ENCODE results near the gene ENTHD1. TPM values are rescaled to one million over a fixed set of nuclear protein-coding genes. Genes with fewer than 3 reads are reported as not detected.

Gene ENTHD1
- total and polyA plus RNA-seq, 2 donors (not counting 3 experiments of a cell fraction or from before 2014, with no cell fraction given) = not detected

DNA sequence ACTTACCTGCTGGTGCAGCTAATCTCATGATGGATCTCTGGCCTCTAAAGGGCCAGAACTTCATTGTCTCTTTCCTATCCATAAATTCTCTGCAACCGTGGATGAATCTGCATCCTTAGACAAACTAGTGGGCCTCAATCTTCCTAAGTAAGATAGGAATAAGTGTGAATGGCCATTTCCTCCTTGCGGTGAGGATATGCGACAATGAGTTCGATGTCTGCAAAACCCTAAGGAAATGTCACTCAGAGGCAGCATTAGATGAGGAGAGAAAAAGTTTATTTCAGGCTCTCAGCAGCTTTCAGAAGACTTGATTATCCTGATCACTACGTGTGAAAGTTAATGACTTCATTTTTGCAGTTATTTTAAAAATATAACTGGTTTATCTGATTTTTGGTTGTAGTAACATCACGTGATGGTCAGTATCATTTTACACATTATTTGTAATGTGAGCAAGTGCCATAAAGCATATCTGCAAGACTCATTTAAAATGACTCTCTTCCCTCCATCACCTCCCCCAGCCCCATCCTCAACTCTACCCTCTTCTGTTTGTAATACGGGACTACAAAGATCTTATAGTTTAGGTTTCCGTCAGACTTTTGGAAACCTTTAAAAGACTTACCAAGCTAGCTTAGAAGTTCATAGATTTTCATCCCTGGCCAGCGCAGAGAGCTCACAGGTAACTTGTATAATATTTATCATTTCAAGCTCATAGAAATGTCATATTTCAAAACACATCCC is 17.5 kb upstream of the ENTHD1 start:
- TF ChIP-seq, protein P1, sequence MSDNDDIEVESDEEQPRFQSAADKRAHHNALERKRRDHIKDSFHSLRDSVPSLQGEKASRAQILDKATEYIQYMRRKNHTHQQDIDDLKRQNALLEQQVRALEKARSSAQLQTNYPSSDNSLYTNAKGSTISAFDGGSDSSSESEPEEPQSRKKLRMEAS (IDR thresholded peaks at IDR 0.05; ENCODE audit: insufficient read depth, insufficient read length) = no peak
- TF ChIP-seq JUN (IDR thresholded peaks at IDR 0.05; ENCODE audit: borderline replicate concordance, insufficient read depth, insufficient read length, low read depth) (no peak), EZH2 (IDR thresholded peaks at IDR 0.05; ENCODE audit: borderline replicate concordance, low read depth, low read length, severe bottlenecking) (no peak), POLR2A (IDR thresholded peaks at IDR 0.05; ENCODE audit: low read depth, low read length) (no peak), FOS (IDR thresholded peaks at IDR 0.05; ENCODE audit: borderline replicate concordance, insufficient read depth, low read length) (no peak), GATA2 (IDR thresholded peaks at IDR 0.05; ENCODE audit: insufficient read depth, insufficient read length, low read depth, low read length) (no peak)
- Histone ChIP-seq H3K36me3 (ENCODE audit: control insufficient read depth in 2 of 2, extremely low read depth in 1 of 2, insufficient read depth in 2 of 2, low read length in 2 of 2) (no peaks in the 10 kb centered on the region), H3K4me3 (replicated peaks in 1 of 3; ENCODE audit: insufficient read depth in 1 of 3, low read depth in 1 of 3, low read length in 3 of 3) (no peak overlapping the region), H3K79me2 (ENCODE audit: control insufficient read depth, insufficient read depth, low read length) (no peaks in the 10 kb centered on the region), H2AFZ (ENCODE audit: low read depth, low read length) (no peak overlapping the region), H3K9me3 (replicated peaks; ENCODE audit: control insufficient read depth, insufficient read depth, low read length) (no peaks in the 10 kb centered on the region), H3K9ac (replicated peaks; ENCODE audit: extremely low read depth, insufficient read depth, low read length) (no peak overlapping the region), H4K20me1 (replicated peaks; ENCODE audit: control insufficient read depth, extremely low read depth, insufficient read depth, low read length) (no peaks in the 10 kb centered on the region), H3K9me1 (replicated peaks; ENCODE audit: control insufficient read depth, extremely low read depth, insufficient read depth, low read length) (no peaks in the 10 kb centered on the region), H3K27ac (ENCODE audit: insufficient read depth, low read depth, low read length) (no peak overlapping the region), H3K27me3 (ENCODE audit: control insufficient read depth in 2 of 2, insufficient read depth in 2 of 2, low read length in 2 of 2) (peaks cover 7 to 17% of the 10 kb centered on the region in 2 experiments), H3K4me2 (ENCODE audit: insufficient read depth, low read length) (no peak overlapping the region), H3K4me1 (ENCODE audit: control insufficient read depth, extremely low read depth, insufficient read depth, low read length) (no peaks in the 10 kb centered on the region)
- FAIRE-seq (no peak), DNase-seq (ENCODE audit: low read depth, low spot score) (no peak)
- CTCF ChIA-PET = no interaction called here
- intact Hi-C loops (cut with micrococcal nuclease) (no loop called here), dilution Hi-C loops (cut with MboI; ENCODE audit: extremely low pct_ligation_motif_present, low sequenced_read_pairs) (no loop called here)
- no TSS peak for BruUV-seq (replicated peaks)
- POLR2A ChIA-PET = no interaction called here

DNA sequence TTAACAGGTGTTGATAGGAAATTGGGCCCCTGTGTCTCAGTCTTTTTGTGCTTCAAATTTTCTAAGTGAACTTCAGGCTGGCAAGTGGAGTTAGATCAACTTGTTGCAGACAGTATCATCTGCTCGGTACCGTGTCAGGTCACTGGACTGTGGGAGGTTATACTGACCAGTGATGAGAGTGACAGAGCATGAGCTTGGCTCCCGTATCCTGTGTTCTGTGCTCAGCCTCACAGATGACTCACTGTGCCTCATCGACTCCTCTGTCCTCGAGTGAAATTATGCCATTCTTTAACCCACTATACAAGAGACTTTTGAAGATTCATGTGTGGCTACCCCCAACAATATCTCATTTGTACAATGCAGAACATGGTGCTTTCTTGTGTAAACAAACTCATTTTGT is 15.2 kb upstream of the ENTHD1 start:
- Histone ChIP-seq H3K79me2 (ENCODE audit: control insufficient read depth, insufficient read depth, low read length) (no peaks in the 10 kb centered on the region), H2AFZ (ENCODE audit: low read depth, low read length) (no peak overlapping the region), H3K9me1 (replicated peaks; ENCODE audit: control insufficient read depth, extremely low read depth, insufficient read depth, low read length) (no peaks in the 10 kb centered on the region), H3K36me3 (ENCODE audit: control insufficient read depth in 2 of 2, extremely low read depth in 1 of 2, insufficient read depth in 2 of 2, low read length in 2 of 2) (no peaks in the 10 kb centered on the region), H3K4me3 (replicated peaks in 1 of 3; ENCODE audit: insufficient read depth in 1 of 3, low read depth in 1 of 3, low read length in 3 of 3) (no peak overlapping the region), H3K9me3 (replicated peaks; ENCODE audit: control insufficient read depth, insufficient read depth, low read length) (no peaks in the 10 kb centered on the region), H3K9ac (replicated peaks; ENCODE audit: extremely low read depth, insufficient read depth, low read length) (no peak overlapping the region), H3K27me3 (ENCODE audit: control insufficient read depth in 2 of 2, insufficient read depth in 2 of 2, low read length in 2 of 2) (peaks cover 7 to 15% of the 10 kb centered on the region in 2 experiments), H3K4me1 (ENCODE audit: control insufficient read depth, extremely low read depth, insufficient read depth, low read length) (no peaks in the 10 kb centered on the region), H3K4me2 (ENCODE audit: insufficient read depth, low read length) (no peak overlapping the region), H3K27ac (ENCODE audit: insufficient read depth, low read depth, low read length) (no peak overlapping the region), H4K20me1 (replicated peaks; ENCODE audit: control insufficient read depth, extremely low read depth, insufficient read depth, low read length) (no peaks in the 10 kb centered on the region)
- DNase-seq (ENCODE audit: low read depth, low spot score) (no peak), FAIRE-seq (no peak)
- BruUV-seq (replicated peaks) = no TSS peak
- CTCF ChIA-PET = interaction anchor here (1.6 kb wide), 1 partner anchor 12 kb away, joined by 5 read pairs; no protein-coding TSS in a partner anchor
- POLR2A ChIA-PET = no interaction called here
- dilution Hi-C loops (cut with MboI; ENCODE audit: extremely low pct_ligation_motif_present, low sequenced_read_pairs) (no loop called here), intact Hi-C loops (cut with micrococcal nuclease) (no loop called here)
- TF ChIP-seq, protein P1 (IDR thresholded peaks at IDR 0.05; ENCODE audit: insufficient read depth, insufficient read length) = no peak
- no peak for TF ChIP-seq POLR2A (IDR thresholded peaks at IDR 0.05; ENCODE audit: low read depth, low read length)
- no peak for TF ChIP-seq GATA2 (IDR thresholded peaks at IDR 0.05; ENCODE audit: insufficient read depth, insufficient read length, low read depth, low read length)
- no peak for TF ChIP-seq EZH2 (IDR thresholded peaks at IDR 0.05; ENCODE audit: borderline replicate concordance, low read depth, low read length, severe bottlenecking)
- TF ChIP-seq JUN (IDR thresholded peaks at IDR 0.05; ENCODE audit: borderline replicate concordance, insufficient read depth, insufficient read length, low read depth) = no peak
- TF ChIP-seq FOS (IDR thresholded peaks at IDR 0.05; ENCODE audit: borderline replicate concordance, insufficient read depth, low read length) = no peak
- TF ChIP-seq MYC (IDR thresholded peaks at IDR 0.05; ENCODE audit: low read depth, low read length) = no peak
- no peak for TF ChIP-seq POLR2AphosphoS5 (IDR thresholded peaks at IDR 0.05; ENCODE audit: insufficient read depth, low read depth, low read length)
- TF ChIP-seq, protein P2, sequence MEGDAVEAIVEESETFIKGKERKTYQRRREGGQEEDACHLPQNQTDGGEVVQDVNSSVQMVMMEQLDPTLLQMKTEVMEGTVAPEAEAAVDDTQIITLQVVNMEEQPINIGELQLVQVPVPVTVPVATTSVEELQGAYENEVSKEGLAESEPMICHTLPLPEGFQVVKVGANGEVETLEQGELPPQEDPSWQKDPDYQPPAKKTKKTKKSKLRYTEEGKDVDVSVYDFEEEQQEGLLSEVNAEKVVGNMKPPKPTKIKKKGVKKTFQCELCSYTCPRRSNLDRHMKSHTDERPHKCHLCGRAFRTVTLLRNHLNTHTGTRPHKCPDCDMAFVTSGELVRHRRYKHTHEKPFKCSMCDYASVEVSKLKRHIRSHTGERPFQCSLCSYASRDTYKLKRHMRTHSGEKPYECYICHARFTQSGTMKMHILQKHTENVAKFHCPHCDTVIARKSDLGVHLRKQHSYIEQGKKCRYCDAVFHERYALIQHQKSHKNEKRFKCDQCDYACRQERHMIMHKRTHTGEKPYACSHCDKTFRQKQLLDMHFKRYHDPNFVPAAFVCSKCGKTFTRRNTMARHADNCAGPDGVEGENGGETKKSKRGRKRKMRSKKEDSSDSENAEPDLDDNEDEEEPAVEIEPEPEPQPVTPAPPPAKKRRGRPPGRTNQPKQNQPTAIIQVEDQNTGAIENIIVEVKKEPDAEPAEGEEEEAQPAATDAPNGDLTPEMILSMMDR (IDR thresholded peaks at IDR 0.05; ENCODE audit: extremely low read depth in 1 of 2, insufficient read depth in 1 of 2, low read depth in 1 of 2, low read length in 2 of 2) = no peak
